ENCODE data around the gene WDR36.
"Not testable (repeated sequence)": the region's sequence is repeated elsewhere in the genome, so short reads cannot be mapped to it uniquely, and the experiment has no call there.

The WDR36 gene

DNA sequence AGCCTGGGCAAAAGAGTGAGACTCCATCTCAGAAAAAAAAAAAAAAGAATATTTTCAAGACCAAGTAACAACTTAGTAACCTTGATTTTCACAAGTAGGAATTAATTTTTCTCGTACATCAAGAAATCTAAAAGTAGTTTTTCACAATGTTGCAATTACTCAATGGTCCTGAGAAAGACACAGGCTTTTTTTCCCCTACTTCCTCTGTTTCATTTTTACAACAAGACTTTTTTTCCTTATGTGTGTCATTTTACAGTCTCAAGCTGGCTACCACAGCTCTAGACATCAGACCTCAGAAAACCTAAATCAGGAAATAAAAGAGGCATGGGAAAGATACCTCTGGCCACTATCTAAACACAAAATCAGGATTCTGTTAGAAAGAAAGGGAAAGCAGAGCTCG, 45.9 kb downstream of the WDR36 start:
- DNase-seq, result no peak

DNA sequence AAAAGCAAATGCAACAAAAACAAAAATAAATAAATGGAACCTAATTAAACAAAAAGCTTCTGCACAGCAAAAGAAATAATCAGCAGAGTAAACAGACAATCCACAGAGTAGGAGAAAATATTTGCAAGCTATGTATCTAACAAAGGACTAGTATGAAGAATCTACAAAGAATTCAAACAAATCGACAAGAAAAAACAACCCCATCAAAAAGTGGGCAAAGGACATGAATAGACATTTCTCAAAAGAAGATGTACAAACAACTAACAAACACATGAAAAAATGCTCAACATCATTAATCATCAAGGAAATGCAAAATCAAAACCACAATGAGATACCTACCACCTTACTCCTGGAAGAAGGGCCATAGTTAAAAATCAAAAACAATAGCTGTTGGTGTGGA, 49.3 kb downstream of the WDR36 start:
- DNase-seq, result not testable (repeated sequence)

DNA sequence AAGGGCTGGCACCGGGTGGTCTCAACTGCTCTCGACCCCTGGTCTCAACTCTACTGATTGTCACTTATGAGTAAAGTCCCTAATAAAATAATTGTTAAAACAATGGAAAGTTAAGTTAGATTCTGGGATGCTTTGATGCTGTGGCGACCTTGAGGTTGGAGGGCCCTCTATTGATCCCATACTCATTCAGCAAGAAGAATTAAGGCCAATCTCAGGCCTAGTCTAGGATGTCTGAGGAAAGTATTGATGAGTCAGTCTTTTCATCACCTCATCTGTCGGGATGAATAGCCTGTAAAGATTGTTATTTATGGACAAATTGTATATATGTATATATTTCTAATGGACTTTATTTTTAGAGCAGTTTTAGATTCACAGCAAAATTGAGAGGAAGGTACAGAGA, 50.8 kb downstream of the WDR36 start:
- peak; percentile 21 for DNase-seq

DNA sequence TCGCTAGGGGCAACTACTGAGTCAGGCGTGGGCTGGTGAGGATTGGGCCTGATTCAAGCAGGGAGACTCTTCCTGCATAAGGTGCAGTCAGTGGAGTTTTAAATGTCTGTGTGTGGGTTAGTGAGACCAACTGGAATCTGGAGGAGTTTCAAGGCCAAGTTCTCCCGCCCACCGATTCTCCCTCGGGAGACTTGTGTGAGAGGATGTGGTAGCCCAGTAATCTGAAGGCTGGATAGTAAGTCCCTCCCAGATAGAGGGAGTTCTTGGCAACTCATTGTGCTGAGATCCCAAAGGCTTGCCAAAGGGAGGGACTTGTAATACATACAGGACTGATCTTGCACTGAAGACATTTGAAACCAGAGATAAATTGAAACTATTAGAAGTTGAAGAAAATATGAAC, 51.8 kb downstream of the WDR36 start:
- DNase-seq, result peak; percentile 95

DNA sequence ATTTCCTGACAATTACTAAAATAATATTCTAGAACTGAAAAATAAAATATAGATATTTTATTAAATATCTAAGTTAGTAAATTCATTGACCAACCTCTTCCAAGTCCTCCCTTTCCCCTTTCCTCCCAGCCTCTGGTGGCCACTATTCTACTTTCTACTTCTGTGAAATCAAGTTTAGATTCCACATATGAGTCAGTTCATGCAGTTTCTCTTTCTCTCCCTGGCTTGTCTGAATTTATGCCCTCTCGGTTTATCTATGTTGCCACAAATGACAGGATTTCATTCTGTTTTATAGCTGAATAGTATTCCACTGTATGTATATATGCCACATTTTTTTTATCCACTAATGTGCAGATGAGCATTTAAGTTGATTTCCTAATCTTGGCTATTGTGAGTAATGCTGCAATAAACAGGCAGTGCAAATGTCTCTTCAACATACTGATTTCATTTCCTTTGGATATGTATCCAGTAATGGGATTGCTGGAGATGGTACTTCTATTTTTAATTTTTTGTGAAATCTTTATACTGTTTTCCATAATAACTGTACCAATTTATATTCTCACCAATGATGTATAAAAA, 52.3 kb downstream of the WDR36 start:
- DNase-seq, result peak; percentile 15

DNA sequence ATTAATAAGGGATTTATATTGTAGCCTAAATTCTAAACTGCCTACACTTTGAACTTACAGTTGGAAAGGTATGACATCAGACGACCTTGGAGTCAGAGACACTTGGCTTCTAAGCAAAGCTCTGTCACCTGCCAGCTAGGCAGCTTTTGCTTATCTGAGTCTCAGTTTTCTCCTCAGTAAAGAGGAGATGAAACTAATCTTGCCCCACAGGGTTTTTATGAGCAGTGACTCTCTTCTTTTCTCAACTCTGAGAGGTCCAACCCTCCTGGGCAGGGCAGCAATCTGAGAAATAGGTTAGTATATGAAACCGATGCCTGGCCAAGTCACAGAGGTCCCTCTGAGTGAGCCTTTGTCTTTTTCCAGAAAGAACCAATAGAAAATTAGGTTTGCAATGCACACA, 53.9 kb downstream of the WDR36 start:
- DNase-seq, result no peak

DNA sequence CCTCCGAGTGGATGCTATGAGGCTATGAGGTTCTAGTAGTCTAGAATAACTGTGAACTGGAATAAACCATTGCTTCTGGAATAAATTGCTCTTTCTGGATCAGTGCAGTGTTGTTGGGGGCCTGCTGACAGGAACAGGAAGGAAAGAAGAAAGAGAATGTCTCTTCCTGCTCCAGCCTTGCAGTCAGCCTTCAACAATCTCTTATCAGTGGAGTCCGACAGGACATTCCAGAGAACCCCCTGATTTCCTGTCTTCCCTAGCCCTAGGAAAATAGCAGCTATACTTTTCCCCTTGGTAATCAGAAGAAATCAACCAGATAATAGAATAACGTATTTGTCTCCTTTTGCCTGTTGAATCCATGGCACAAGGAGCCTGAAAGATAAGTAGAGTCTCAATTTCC, 55.4 kb downstream of the WDR36 start:
- DNase-seq, result no peak

DNA sequence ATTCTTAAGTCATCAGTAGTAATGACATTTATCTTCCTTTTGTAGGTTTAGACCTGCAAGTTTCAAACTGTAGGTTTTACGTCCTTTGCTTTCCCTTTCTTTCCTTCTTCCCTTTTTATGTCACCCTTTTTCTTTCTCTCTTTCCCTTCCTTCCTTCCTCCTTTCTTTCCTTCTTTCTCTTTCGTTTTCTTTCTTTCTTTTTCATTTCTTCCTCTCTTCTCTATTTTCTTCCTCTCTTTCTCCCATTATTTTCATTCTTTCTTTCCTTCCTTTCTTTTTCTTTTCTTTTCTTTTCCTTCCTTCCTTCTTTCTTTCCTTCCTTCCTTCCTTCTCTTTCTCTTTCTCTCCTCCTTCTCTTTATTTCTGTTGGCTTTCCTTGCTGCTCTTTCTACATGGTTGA, 59.9 kb downstream of the WDR36 start:
- no peak for DNase-seq

DNA sequence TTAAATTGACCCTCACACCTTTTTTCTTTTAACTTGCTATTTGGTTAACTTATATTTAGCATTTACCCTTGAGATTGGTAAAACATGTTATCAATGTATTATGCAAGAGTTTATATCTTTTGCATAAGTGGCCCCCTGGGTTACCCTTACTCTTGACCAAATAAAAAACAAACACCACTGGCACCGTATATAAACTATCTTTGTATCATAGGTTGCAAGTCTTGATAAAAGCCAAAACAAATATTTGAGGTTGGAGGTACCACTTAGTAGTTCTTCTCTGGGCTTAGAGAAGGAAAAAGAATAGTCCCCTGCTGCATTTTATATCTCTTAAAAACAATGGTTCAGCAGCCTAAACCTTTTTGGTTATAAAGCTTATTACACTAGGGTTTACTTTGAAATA, 61.3 kb downstream of the WDR36 start:
- DNase-seq, result no peak

DNA sequence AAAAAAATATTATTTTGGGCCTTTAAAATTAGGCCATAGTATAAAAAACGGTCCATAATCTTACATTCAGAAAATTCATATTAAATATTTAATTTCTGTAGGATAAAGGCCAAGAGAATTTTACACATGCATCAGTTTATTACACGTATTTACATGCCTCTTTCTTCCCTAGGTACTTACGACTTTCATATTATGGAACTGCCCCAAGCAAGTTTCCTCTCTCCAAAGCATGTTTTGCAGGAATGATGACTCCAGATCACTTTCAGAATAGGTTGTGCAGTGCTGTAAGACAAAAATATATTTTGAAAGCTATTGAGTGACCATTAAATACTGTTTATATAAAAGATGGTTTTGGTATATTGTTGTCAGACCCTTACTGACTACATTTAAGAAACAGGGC, 61.8 kb downstream of the WDR36 start:
- DNase-seq, result no peak

DNA sequence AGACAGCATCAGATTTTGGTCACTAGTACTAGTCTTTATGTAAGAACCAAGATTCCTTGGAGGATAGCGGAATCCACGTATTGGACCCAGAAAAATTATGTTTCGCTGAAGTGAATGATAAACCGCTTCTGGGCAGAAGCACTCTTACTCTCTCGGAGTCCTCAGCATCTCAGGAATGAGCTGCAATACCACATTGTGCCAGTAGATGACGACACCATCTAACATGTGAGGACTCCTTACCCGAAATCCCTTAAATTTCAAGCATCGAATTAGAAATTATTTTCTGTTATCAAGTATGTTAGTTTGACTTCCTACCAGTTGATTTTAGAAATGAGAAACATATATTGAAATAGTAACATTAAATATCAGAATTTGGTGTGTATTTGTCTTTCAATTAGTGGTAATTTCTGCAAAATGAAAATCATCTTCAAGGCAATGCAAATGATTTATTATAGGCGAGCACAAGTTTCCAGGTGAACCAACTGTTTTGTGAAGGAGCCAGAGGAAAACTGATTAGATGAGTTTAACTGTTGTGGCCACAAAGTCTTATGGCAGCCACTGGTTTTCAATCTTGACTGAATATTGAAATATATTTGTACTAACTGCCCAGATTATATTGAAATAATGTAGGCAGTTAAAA, 66.1 kb downstream of the WDR36 start:
- DNase-seq, result peak; percentile 78

DNA sequence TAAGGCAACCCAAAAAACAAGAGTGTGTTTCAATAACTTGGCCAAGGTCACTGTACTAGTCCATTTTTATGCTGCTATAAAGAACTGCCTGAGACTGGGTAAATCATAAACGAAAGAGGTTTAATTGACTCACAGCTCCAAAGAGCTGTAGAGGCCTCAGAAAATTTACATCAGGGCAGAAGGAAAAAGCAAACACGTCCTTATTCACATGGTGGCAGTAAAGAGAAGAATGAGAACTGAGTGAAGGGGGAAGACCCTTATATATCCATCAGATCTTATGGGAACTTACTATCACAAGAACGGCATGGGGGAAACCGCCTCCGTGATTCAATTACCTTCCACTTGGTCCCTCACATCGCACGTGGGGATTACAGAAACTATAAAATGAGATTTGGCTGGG, 67.7 kb downstream of the WDR36 start:
- peak; percentile 6 for DNase-seq

DNA sequence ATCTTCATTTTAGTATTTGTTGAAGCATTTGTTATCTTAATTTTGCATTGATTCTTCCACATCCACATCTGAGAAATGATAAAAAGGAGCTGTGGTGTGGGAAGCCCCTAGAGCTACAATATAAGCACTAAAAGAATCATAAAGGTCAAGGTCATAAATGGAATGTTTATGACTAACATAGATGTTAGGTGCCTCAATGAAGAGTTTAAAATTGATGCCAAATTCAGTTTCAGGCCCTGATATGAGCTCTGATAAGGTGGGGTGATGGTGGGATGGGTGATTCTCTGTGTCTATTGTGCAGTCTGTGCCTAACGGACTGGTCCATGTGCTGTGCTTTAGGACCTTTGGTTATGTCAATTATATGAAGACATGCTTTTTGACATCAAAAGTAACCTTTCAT, 70.9 kb downstream of the WDR36 start:
- no peak for DNase-seq

DNA sequence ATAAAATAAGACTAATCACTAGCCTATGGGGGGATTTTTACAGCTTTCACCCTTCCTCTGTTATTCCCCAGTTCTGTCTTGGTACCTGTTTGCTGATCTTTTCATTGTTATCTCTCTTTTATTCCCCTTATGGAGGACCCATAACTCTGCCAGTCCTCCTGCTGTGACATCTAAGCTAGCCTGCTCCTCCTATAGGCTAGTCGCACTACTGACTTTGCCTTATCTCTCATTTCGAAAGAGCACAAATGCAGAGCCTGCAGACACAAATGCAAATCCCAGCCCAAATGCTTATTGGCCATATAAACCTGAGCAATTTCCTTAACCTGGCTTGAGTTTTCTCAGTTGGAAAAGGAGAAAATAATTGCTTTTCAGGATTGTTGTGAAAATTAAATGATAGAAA, 72.9 kb downstream of the WDR36 start:
- DNase-seq, result no peak

DNA sequence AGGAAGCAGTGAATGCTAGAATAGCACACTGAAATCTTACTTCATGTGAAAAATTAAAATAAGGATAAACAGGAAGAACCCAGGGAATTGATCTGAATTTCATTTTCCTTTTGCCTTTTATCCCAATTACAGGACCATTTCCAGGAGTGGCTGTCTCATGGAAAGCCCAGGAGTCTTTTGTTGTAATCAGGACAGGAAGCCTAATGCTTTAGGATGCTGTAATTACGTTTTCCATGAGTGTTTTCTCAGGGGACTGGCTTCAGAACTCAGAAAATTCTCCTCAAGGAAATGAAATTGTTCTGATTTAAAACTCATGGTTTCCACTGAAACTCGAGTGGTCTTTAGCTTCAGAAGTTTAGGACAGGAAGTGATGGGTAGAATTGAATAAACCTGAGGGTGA, 75.4 kb downstream of the WDR36 start:
- DNase-seq, result no peak

DNA sequence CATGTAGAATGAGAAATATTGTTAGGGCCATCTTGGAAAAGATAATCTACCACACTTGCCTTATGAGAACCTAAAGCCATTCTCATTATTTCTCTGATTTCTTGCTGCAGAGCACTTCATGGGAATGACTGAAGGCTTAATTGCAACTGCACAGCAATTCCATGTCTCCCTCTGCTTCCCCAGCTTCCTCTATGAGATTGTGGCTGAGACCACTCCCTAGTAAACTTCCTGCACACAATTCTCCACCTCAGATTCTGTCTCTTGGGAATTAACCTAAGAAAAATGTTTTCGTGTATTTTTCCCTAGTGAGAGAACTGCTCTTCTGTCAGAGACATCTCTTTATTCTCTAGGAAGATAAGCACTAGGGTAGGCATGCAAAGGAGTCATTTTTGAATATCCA, 76.5 kb downstream of the WDR36 start:
- no peak for DNase-seq

DNA sequence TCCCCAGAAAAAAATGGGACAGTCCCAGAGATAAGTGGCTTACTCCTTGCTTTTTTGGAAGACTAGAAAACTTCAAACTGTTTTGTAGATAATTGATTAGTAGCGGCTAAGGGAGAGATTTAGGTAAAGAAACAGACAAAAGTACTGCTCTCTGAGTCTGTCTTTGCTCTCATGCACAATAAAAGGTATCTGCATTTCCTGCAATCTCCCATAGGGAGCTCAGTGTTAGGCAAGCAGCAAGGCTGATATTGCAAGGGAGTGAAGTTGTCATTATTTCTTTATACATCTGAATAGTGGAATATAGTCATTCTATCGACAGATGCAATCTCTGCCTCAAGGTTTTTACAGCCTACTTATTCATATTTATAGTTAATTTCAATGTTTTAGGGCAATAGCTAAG, 77.1 kb downstream of the WDR36 start:
- DNase-seq, result no peak

DNA sequence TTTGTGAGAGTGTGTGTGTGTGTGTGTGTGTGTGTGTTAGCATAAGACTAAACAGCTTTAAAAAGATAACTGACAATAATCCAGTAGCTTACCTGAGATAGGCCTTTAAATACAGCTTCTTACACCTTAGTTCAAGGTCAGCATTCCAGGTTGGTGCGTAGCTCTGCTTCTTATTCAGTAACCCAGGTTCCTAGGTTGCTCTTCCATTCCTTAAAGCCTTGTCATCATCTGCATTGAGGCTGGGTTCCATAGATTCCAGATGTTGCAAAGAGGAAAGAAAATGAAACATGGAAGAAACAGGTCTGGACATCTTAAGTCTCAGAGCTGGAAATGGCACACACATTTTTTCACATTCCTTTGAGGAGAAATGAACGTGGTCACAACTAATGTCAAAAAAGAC, 78.1 kb downstream of the WDR36 start:
- no peak for DNase-seq

DNA sequence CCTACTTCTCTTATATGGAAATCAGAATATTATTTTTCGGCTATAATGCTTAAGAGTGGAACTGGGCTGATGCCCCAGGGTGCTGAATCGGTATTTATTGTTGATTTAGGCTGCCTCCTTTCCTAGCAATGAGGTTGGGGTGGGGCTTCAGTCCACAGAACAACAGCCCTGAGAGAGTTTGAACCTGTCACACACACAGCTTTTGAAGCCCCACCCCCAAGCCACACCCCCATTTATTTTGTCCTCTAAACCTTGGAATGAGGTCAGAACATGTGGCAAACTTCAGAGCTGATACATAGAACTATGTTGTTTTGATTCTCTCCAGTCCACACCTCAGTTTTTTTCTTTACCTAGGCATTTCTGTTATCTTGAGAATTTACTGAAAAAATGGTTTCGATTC, 80.4 kb downstream of the WDR36 start:
- no peak for DNase-seq

DNA sequence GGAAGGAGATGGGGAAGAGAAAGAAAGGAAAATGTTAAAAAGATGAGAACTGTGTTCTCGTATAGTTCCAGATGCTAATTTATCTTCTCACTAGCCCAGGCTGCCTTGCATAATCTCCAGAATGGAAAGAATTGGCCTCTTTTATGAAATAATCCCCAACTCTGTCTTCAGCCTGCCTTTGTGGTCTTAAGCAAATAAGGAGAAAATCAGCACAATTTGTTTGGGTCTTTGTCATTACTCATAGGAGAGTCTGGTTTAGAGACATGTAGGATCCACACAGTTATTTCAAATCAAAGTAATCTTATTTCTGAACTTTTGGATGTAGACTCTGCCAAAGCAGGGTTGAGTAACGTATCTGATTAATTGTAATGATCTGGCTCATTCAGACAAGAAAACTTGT, 81.3 kb downstream of the WDR36 start:
- peak; percentile 22 for DNase-seq

Measured in fibroblast of skin of scalp (primary cell).